AG04449 (cell line): ENCODE data around the gene IMPDH2.

Experiments
- CTCF ChIA-PET: fragments of 350-600 bp; formaldehyde crosslinking; extraction: SDS; loops from one replicate; lab custom pipeline; 2021; ENCODE audit warnings: antibody characterized with exemption; lab: Yijun Ruan, JAX
- POLR2A ChIA-PET: fragments of 400-600, 350-600 bp; formaldehyde crosslinking; extraction: SDS; loops from one replicate; lab custom pipeline; 2020; ENCODE audit warnings: antibody characterized with exemption, inconsistent platforms; lab: Yijun Ruan, JAX
- DNase-seq: peaks from one replicate; pipeline ENCODE4 v3.0.0-alpha.2; 2010; ENCODE audit warnings: low read depth, low spot score
- H3K4me3 ChIP-seq: 2 replicates; pipeline ENCODE4 v1.5.1; 2011; ENCODE audit warnings: low read depth, mild to moderate bottlenecking, control low read depth, low read length
- TF ChIP-seq, protein P1 (sequence below): IDR thresholded peaks from one replicate; pipeline ENCODE4 v1.5.1; 2011; ENCODE audit warnings: mild to moderate bottlenecking, moderate library complexity, low read length, control low read depth, inconsistent platforms; ENCODE audit not compliant: insufficient read depth; ENCODE audit errors: missing control alignments

IMPDH2 gene

GRCh38 chr3:49017229-49017970 is 11.8 kb downstream of the IMPDH2 start:
- TF ChIP-seq, protein P1, sequence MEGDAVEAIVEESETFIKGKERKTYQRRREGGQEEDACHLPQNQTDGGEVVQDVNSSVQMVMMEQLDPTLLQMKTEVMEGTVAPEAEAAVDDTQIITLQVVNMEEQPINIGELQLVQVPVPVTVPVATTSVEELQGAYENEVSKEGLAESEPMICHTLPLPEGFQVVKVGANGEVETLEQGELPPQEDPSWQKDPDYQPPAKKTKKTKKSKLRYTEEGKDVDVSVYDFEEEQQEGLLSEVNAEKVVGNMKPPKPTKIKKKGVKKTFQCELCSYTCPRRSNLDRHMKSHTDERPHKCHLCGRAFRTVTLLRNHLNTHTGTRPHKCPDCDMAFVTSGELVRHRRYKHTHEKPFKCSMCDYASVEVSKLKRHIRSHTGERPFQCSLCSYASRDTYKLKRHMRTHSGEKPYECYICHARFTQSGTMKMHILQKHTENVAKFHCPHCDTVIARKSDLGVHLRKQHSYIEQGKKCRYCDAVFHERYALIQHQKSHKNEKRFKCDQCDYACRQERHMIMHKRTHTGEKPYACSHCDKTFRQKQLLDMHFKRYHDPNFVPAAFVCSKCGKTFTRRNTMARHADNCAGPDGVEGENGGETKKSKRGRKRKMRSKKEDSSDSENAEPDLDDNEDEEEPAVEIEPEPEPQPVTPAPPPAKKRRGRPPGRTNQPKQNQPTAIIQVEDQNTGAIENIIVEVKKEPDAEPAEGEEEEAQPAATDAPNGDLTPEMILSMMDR, result no peak
- peak overlapping the region; percentile 79 for H3K4me3 ChIP-seq
- no peak for DNase-seq
- ChIA-PET POLR2A (interaction anchor here (0.5 to 4.4 kb wide), 5 partner anchors 10 to 433 kb away, joined by 3 to 51 read pairs (median 5); partner anchors contain the start of genes IMPDH2 and WDR6), CTCF (interaction anchor here (1.4 to 9.8 kb wide), 3 partner anchors 11 to 29 kb away, joined by 3 to 95 read pairs (median 14); partner anchors contain the start of gene WDR6)

- H3K4me3 ChIP-seq, result no peak overlapping the region
- no peak for DNase-seq
- CTCF ChIA-PET, result interaction anchor here (1.2 to 9.8 kb wide), 4 partner anchors 10 to 28 kb away, joined by 3 to 95 read pairs (median 8); partner anchors contain the start of genes IMPDH2 and WDR6
- TF ChIP-seq, protein P1, result no peak
- POLR2A ChIA-PET, result interaction anchor here (0.5 to 4.4 kb wide), 4 partner anchors 9 to 433 kb away, joined by 3 to 51 read pairs (median 10); partner anchors contain the start of genes IMPDH2 and WDR6
These were observed 12.6 kb downstream of the IMPDH2 start for GRCh38 chr3:49016414-49017228.

DNA sequence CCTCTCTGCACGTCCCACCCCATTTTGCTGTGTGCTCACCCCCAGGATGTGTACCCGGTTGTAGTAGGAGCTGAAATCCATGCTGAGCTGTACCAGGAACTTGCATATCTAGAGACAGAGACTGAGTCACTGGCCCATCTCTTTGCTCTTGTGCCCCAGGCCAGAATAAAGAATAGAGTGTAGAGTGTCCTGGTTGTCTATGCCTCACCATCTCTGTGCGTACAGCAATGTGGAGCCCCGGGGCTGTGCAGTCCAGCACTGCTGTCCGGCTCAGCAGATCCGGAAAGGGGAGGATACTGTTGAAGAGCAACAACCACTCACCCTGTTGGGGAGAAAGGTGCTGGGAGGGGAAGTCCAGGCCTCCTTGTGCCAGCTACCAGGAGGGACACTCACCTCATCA is 13.4 kb downstream of the IMPDH2 start:
- no peak overlapping the region for H3K4me3 ChIP-seq
- POLR2A ChIA-PET, result interaction anchor here (0.5 to 4.4 kb wide), 3 partner anchors 8 to 410 kb away, joined by 3 to 51 read pairs (median 3); partner anchors contain the start of gene WDR6
- CTCF ChIA-PET, result interaction anchor here (0.7 to 9.8 kb wide), 4 partner anchors 7 to 26 kb away, joined by 3 to 95 read pairs (median 31); partner anchors contain the start of genes IMPDH2, NDUFAF3, P4HTM and WDR6
- DNase-seq, result no peak
- TF ChIP-seq, protein P1, result no peak

DNA sequence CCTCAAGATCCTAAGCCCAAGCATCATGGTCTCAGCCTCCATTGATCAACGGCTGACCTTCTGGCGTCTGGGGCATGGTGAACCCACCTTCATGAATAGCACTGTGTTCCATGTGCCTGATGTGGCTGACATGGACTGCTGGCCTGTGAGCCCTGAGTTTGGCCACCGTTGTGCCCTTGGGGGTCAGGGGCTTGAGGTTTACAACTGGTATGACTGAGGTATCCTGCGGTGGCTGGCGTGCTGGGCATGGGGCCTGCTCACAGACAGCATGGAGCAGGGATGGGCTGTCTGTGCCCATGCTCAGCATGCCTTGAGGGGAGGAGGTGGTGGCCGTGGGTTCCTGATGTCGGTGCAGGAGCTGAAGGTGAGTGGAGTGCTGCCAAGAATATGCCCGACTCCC is 14.1 kb downstream of the IMPDH2 start:
- CTCF ChIA-PET, result interaction anchor here (1.0 to 9.8 kb wide), 6 partner anchors 8 to 27 kb away, joined by 3 to 95 read pairs (median 15); partner anchors contain the start of genes IMPDH2, NDUFAF3 and WDR6
- no peak for DNase-seq
- H3K4me3 ChIP-seq, result no peak overlapping the region
- POLR2A ChIA-PET, result interaction anchor here (1.8 to 4.4 kb wide), 2 partner anchors 7 to 26 kb away, joined by 3 to 51 read pairs; partner anchors contain the start of gene WDR6
- TF ChIP-seq, protein P1, result no peak

- no peak for DNase-seq
- H3K4me3 ChIP-seq, result no peak overlapping the region
- CTCF ChIA-PET, result interaction anchor here (0.8 to 9.8 kb wide), 9 partner anchors 7 to 277 kb away, joined by 3 to 95 read pairs (median 4); partner anchors contain the start of genes NDUFAF3 and WDR6
- TF ChIP-seq, protein P1, result peak; percentile 70
- POLR2A ChIA-PET, result interaction anchor here (0.8 to 3.7 kb wide), 2 partner anchors 7 to 24 kb away, joined by 4 to 18 read pairs; partner anchors contain the start of gene NDUFAF3
These were observed 15.2 kb downstream of the IMPDH2 start for GRCh38 chr3:49013738-49014660.
